Endothelial cell of umbilical vein (primary cell): ENCODE measurements around the gene SLC17A2.

Source experiments
- POLR2A ChIP-seq: IDR thresholded peaks from 2 replicates; pipeline ENCODE4 v1.6.1; 2012; ENCODE audit warnings: low read depth, mild to moderate bottlenecking, control low read depth, low read length
- TF ChIP-seq, protein P1 (sequence below), 2 donors: IDR thresholded peaks; 1 replicate in 1 of 2; 2 replicates in 1 of 2; pipeline ENCODE4 v1.5.1; 2011; ENCODE audit warnings: low read length in 2 of 2, mild to moderate bottlenecking in 2 of 2, moderate library complexity in 2 of 2, control low read depth in 1 of 2, inconsistent platforms in 1 of 2, low read depth in 1 of 2; ENCODE audit not compliant: insufficient read depth in 1 of 2; ENCODE audit errors: extremely low read depth in 1 of 2

DNA sequence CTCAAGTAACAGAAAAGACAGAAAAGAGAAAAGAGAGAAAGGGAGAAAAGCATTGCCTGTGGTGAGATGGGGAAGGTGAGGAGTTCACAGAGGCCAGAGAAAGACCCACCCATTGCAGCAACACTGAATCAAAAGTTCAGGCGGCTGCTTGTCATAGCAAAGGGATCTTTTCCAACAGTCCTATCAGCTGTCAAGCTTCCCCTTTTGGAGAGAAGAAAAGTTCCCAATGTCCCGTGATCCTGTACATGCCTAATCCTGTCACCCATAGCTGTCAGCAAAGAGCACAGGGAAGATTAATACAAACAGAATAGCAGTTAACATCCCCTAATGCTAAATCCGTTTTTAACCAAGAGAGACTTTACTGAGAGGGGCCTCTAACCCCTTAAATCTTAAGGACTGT, 23.2 kb upstream of the SLC17A2 start:
- TF ChIP-seq, protein P1, sequence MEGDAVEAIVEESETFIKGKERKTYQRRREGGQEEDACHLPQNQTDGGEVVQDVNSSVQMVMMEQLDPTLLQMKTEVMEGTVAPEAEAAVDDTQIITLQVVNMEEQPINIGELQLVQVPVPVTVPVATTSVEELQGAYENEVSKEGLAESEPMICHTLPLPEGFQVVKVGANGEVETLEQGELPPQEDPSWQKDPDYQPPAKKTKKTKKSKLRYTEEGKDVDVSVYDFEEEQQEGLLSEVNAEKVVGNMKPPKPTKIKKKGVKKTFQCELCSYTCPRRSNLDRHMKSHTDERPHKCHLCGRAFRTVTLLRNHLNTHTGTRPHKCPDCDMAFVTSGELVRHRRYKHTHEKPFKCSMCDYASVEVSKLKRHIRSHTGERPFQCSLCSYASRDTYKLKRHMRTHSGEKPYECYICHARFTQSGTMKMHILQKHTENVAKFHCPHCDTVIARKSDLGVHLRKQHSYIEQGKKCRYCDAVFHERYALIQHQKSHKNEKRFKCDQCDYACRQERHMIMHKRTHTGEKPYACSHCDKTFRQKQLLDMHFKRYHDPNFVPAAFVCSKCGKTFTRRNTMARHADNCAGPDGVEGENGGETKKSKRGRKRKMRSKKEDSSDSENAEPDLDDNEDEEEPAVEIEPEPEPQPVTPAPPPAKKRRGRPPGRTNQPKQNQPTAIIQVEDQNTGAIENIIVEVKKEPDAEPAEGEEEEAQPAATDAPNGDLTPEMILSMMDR (IDR thresholded peaks at IDR 0.05; ENCODE audit: extremely low read depth in 1 of 2, insufficient read depth in 1 of 2, low read depth in 1 of 2, low read length in 2 of 2), result no peak
- no peak for TF ChIP-seq POLR2A
